Keratinocyte (primary cell): ENCODE results near the gene TTC32.

Experiments
- EZH2 ChIP-seq: IDR thresholded peaks from one replicate; pipeline ENCODE4 v1.6.1; 2012; ENCODE audit warnings: inconsistent platforms, mild to moderate bottlenecking, low read length, moderate library complexity
- TF ChIP-seq, protein P1 (sequence below), 3 experiments: IDR thresholded peaks in 1 of 3; conservative IDR thresholded peaks in 1 of 3; optimal IDR thresholded peaks in 1 of 3; 2 replicates in 2 of 3; 3 replicates in 1 of 3; pipeline versions ENCODE3 to v1.5.1; 2011; ENCODE audit warnings: low read length in 3 of 3, mild to moderate bottlenecking in 3 of 3, moderate library complexity in 2 of 3, control low read depth in 1 of 3, inconsistent platforms in 1 of 3; ENCODE audit not compliant: insufficient read depth in 2 of 3; ENCODE audit errors: extremely low read depth in 1 of 3

GRCh38 chr2:19876751-19877150, 25.0 kb downstream of the TTC32 start:
- TF ChIP-seq, protein P1, sequence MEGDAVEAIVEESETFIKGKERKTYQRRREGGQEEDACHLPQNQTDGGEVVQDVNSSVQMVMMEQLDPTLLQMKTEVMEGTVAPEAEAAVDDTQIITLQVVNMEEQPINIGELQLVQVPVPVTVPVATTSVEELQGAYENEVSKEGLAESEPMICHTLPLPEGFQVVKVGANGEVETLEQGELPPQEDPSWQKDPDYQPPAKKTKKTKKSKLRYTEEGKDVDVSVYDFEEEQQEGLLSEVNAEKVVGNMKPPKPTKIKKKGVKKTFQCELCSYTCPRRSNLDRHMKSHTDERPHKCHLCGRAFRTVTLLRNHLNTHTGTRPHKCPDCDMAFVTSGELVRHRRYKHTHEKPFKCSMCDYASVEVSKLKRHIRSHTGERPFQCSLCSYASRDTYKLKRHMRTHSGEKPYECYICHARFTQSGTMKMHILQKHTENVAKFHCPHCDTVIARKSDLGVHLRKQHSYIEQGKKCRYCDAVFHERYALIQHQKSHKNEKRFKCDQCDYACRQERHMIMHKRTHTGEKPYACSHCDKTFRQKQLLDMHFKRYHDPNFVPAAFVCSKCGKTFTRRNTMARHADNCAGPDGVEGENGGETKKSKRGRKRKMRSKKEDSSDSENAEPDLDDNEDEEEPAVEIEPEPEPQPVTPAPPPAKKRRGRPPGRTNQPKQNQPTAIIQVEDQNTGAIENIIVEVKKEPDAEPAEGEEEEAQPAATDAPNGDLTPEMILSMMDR (optimal IDR thresholded peaks at IDR 0.05 in 1 of 3, IDR thresholded peaks at IDR 0.05 in 1 of 3, conservative IDR thresholded peaks at IDR 0.05 in 1 of 3; ENCODE audit: extremely low read depth in 1 of 3, insufficient read depth in 2 of 3, low read length in 3 of 3), result no peak
- TF ChIP-seq EZH2, result no peak
